Measurements from ENCODE around the gene ME1.
"Not testable (repeated sequence)": the region's sequence is repeated elsewhere in the genome, so short reads cannot be mapped to it uniquely, and the experiment has no call there.

Gene ME1

GRCh38 chr6:83252719-83253118, 178.1 kb downstream of the ME1 start:
- DNase-seq, result no peak

GRCh38 chr6:83250235-83250634, 180.6 kb downstream of the ME1 start:
- DNase-seq, result no peak

- no peak for DNase-seq
Measured at GRCh38 chr6:83247471-83247870, 183.4 kb downstream of the ME1 start.

GRCh38 chr6:83231146-83231545, 199.7 kb downstream of the ME1 start:
- DNase-seq, result no peak

DNA sequence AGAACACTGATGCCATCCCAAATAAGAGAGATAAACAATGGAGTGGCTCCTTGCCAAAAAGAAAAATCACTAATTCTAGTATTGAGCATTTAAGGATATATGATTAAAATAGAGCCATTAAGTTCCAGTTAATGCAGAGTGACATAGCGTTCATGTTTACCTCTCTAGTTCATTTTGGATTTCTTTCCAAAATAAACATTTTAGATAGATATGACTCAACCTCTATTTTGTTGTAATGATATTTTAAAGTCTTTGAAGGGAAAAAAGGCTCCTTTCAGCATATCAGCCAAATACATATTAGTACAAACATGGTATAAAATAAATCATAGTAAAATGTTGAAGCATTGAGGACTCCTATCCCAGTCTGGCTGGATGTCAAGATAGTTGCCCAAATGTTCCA, 204.3 kb downstream of the ME1 start:
- DNase-seq, result no peak

- DNase-seq, result no peak
Measured at GRCh38 chr6:83221889-83222479, 208.9 kb downstream of the ME1 start.

DNA sequence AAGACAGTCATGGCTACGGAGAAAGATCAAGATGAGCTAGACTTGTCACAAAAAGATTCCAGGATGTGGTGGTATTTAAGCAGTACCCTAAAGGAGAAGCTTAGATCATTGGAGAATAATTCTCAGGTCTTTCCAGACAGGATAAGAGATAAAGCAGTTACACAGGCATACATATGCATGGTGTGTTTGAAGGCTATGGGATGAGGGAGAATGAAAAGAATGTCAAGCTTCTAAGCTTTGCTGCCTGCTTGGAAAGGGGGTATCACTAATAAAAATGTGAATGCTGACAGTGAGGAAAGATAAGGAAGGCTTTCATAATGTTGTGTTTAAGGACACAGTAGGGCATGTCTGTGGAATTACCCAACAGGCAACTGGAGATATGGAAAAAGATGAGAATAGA, 209.6 kb downstream of the ME1 start:
- no peak for DNase-seq

GRCh38 chr6:83220121-83220520, 210.7 kb downstream of the ME1 start:
- no peak for DNase-seq

DNA sequence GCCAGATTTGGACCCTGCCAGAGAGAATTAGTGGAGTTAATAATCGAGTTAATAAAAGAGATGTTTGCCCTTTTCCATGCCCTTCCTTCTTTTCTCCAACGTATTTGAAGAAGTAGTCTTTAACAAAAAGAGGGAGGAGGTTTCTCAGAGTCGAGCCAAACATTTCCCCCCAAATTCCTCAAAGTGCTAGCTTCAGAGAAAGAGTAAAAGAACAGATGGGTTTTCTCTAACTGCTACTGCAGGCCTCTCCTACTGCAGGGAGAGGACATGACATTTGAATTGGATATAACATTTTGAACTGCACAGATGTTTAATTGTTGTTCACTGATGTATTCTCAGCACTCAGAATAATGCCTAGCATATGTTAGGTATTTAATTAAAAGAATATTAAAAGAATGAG, 212.2 kb downstream of the ME1 start:
- DNase-seq, result no peak

GRCh38 chr6:83216806-83217205, 214.0 kb downstream of the ME1 start:
- no peak for DNase-seq

- peak; percentile 57 for DNase-seq
Measured at GRCh38 chr6:83215131-83216047, 215.5 kb downstream of the ME1 start.

- no peak for DNase-seq
Measured at GRCh38 chr6:83202031-83202430, 228.8 kb downstream of the ME1 start.

DNA sequence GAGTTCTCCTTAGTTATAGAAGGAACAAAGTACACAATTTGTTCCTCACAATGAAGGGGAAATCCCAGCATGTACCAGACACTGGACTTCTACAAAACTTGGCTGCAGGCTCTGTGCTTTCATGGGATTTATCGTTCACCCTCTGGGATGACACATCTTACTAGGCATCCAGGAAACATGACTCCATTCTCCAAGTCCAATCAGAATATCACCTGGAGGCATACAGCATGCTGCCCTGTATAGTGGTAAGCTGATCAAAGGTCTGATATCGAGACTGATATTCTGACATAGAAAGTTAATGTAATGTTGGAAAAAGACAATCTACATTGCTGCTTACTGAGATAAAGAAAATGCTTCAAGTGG, 231.0 kb downstream of the ME1 start:
- DNase-seq, result peak; percentile 31

- no peak for DNase-seq
Measured at GRCh38 chr6:83199173-83199862, 231.5 kb downstream of the ME1 start.

DNA sequence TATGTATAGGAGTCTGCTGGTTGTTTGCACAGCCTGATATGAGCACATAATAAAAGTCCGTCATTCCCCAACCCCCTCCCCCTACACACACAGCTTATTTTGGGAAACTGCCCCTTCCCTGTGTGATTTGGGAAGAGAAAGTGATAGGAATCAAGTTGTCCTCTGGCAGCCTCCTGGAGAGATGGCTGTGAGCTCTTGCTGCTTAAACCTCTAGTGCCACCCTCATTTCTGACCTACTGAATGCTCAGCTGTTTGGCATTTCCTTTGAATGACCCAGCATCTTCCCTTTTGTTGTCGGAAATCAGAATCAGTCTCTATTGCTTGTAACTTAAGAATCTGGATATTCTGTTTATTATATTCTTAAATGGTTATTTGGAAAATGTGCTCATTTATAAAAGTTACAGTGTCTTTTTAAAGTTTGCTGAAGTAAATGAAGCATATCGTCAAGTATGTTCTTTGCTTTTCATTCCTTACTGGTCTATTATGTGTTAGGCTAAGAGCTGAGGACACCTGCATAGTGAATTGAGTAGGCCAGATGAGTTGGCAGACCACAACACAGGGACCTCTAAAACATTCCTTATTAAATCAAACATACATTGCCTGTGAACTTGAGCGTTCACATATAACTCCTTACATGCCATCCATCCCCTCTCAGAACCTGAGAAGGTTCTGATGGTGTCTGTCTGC, 232.2 kb downstream of the ME1 start:
- DNase-seq, result no peak

- DNase-seq, result no peak
Measured at GRCh38 chr6:83193747-83194566, 236.9 kb downstream of the ME1 start.

- DNase-seq, result peak; percentile 79
Measured at GRCh38 chr6:83192871-83193746, 237.7 kb downstream of the ME1 start, which contains the start of the genes PGM3 and RWDD2A. PGM3 (minus strand) TSS chr6:83193265; CDS start chr6:83191012, 2,253 bp downstream. RWDD2A (plus strand) TSS chr6:83193357; CDS start chr6:83194452, 1,095 bp downstream.

DNA sequence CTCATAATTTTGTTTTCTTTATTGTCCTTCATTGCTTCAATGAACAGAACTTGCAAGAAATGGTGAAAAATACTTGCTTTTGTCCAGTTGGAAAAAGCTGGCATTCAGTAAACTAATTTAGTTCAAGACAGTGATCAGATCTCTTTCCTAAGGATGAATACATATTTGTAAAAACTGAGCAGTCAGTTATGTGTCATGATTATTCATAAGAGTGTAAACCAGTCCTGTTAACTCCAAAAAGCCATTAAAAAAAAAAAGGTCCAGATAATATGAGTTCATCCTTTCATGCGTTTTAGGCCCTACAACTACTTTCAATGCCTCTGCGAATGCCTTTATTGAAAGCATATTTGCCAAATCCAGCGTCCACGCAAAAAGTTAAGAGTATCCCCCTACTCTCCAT, 238.4 kb downstream of the ME1 start:
- DNase-seq, result no peak

GRCh38 chr6:83191974-83192373, 238.9 kb downstream of the ME1 start:
- DNase-seq, result not testable (repeated sequence)

GRCh38 chr6:83190626-83191025, 240.2 kb downstream of the ME1 start:
- no peak for DNase-seq

DNA sequence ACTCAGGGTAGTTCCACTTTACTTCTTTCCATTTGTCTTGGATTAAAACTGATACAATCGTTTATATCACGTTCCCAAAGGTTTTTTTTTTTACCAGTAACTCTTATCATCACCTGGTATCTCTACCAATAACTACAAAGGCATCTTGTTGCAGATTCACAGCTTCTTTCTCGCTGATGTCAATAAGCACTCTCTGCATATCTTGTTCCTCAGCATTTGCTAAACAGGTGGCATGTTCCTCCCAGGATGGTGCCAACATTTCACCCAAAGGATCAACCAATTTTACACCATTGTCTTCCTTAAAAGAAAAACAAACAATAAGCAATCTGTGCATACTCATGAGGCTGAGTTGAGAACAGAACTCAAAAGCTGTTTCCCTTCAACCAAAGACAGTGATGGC, 242.3 kb downstream of the ME1 start:
- no peak for DNase-seq

Measured in T1000 (cell line).